Measurements from ENCODE around the gene TALDO1. TPM values are rescaled to one million over a fixed set of nuclear protein-coding genes. Genes with fewer than 3 reads are reported as not detected.

Gene TALDO1
- total and polyA plus RNA-seq, 2 donors (not counting 3 experiments of a cell fraction or from before 2014, with no cell fraction given) = 211 to 294 TPM

DNA sequence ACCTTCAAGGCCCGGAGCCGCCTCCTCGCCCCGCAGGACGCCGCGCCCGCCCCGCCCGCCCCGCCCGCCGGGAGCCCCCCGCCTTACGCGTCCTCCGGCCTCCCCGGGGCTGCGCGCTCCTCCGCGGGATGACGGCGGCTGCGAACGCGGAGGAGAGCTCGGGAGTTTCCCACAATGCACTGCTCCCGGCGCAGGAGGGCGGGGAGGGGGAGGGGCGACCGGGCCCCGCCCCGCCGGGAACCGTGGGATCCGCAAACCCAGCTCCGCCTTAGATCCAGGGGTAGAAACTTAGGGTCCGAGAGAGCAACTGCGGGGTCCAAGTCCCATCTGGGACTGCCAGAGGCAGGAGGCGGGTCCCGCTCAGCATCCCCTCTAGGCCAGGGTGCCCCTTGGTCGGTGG, 42.7 kb downstream of the TALDO1 start, which contains the start of gene CEND1:
Gene CEND1, minus strand, starts transcription at position 148 of the 400 bp plus-strand sequence. CDS start 1,514 bp downstream, outside the sequence.
- FAIRE-seq = peak; percentile 61
- H2AFZ ChIP-seq (ENCODE audit: low read depth, low read length) = no peak within 1 kb of the TSS
- H3K36me3 ChIP-seq (ENCODE audit: control insufficient read depth in 2 of 2, extremely low read depth in 1 of 2, insufficient read depth in 2 of 2, low read length in 2 of 2) = no peaks in the 10 kb centered on the region
- no peaks in the 10 kb centered on the region for H3K9me1 ChIP-seq (replicated peaks; ENCODE audit: control insufficient read depth, extremely low read depth, insufficient read depth, low read length)
- H3K79me2 ChIP-seq (ENCODE audit: control insufficient read depth, insufficient read depth, low read length) = no peaks in the 10 kb centered on the region
- H4K20me1 ChIP-seq (replicated peaks; ENCODE audit: control insufficient read depth, extremely low read depth, insufficient read depth, low read length) = no peaks in the 10 kb centered on the region
- no peak for DNase-seq (ENCODE audit: low read depth, low spot score)
- H3K4me2 ChIP-seq (ENCODE audit: insufficient read depth, low read length) = no peak within 1 kb of the TSS
- no peaks in the 10 kb centered on the region for H3K9me3 ChIP-seq (replicated peaks; ENCODE audit: control insufficient read depth, insufficient read depth, low read length)
- TF ChIP-seq POLR2AphosphoS5 (IDR thresholded peaks at IDR 0.05; ENCODE audit: insufficient read depth, low read depth, low read length) = peak; percentile 46
- TF ChIP-seq FOS (IDR thresholded peaks at IDR 0.05; ENCODE audit: borderline replicate concordance, insufficient read depth, low read length) = no peak
- BruUV-seq (replicated peaks) = no TSS peak
- intact Hi-C loops (cut with micrococcal nuclease) = no loop called here
- H3K4me1 ChIP-seq (ENCODE audit: control insufficient read depth, extremely low read depth, insufficient read depth, low read length) = no peaks in the 10 kb centered on the region
- no peaks in the 10 kb centered on the region for H3K27me3 ChIP-seq (ENCODE audit: control insufficient read depth in 2 of 2, insufficient read depth in 2 of 2, low read length in 2 of 2)
- no peak within 1 kb of the TSS for H3K27ac ChIP-seq (ENCODE audit: insufficient read depth, low read depth, low read length)
- CTCF ChIA-PET = interaction anchor here (1.0 to 1.5 kb wide), 2 partner anchors 13 to 62 kb away, joined by 4 read pairs; partner anchors contain the start of gene GATD1
- no peak within 1 kb of the TSS for H3K9ac ChIP-seq (replicated peaks; ENCODE audit: extremely low read depth, insufficient read depth, low read length)
- H3K4me3 ChIP-seq (replicated peaks in 1 of 3; ENCODE audit: insufficient read depth in 1 of 3, low read depth in 1 of 3, low read length in 3 of 3) = no peak within 1 kb of the TSS
- dilution Hi-C loops (cut with MboI; ENCODE audit: extremely low pct_ligation_motif_present, low sequenced_read_pairs) = no loop called here
- POLR2A ChIA-PET = interaction anchor here (0.6 kb wide), 1 partner anchor 29 kb away, joined by 3 read pairs; the partner anchor contains the start of gene PNPLA2

DNA sequence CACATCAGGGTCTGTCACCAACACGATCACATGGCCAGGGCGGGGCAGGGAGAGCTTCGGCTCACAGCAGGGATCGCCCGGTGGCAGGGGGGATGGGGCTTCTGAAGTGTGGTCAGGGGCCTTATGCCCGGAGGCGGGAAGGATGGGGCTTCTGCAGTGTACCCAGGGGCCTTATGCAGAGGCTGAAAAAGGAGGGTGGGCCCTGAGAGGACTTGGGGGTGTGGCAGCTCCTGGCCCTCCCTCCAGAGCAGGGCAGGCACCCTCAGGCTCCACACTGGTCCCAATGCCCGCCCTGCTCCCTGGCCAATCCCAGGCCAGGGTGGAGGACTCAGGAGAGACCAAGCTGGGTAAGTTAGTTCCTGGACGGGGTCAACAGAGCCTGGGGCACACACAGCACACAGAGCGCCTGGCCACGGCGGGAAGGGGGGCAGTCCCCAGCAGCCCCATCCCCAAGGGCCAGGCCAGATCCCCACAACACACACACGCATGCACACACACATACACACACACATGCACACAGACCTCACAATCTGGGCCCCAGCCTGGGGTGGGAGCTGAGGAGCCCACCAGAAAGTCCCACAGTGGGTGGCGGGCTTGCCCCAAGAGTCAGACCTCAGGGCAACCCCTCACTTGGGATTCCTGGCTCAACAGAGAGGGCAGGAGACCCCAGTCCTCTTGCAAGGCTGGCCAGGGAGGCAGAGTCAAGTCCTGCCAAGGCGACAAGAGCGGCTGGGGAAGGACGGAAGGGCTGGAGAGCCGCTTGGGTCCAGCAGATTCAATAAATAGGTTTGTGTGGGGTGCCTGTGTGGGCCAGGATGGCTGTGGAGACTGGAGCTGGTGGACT, 43.7 kb downstream of the TALDO1 start:
- Histone ChIP-seq H3K4me2 (ENCODE audit: insufficient read depth, low read length) (no peak overlapping the region), H3K4me3 (replicated peaks in 1 of 3; ENCODE audit: insufficient read depth in 1 of 3, low read depth in 1 of 3, low read length in 3 of 3) (no peak overlapping the region), H3K27ac (ENCODE audit: insufficient read depth, low read depth, low read length) (no peak overlapping the region), H3K27me3 (ENCODE audit: control insufficient read depth in 2 of 2, insufficient read depth in 2 of 2, low read length in 2 of 2) (no peaks in the 10 kb centered on the region), H2AFZ (ENCODE audit: low read depth, low read length) (no peak overlapping the region), H4K20me1 (replicated peaks; ENCODE audit: control insufficient read depth, extremely low read depth, insufficient read depth, low read length) (no peaks in the 10 kb centered on the region), H3K36me3 (ENCODE audit: control insufficient read depth in 2 of 2, extremely low read depth in 1 of 2, insufficient read depth in 2 of 2, low read length in 2 of 2) (no peaks in the 10 kb centered on the region), H3K79me2 (ENCODE audit: control insufficient read depth, insufficient read depth, low read length) (peaks cover 5% of the 10 kb centered on the region), H3K9me1 (replicated peaks; ENCODE audit: control insufficient read depth, extremely low read depth, insufficient read depth, low read length) (no peaks in the 10 kb centered on the region), H3K4me1 (ENCODE audit: control insufficient read depth, extremely low read depth, insufficient read depth, low read length) (peaks cover 4% of the 10 kb centered on the region), H3K9me3 (replicated peaks; ENCODE audit: control insufficient read depth, insufficient read depth, low read length) (no peaks in the 10 kb centered on the region), H3K9ac (replicated peaks; ENCODE audit: extremely low read depth, insufficient read depth, low read length) (no peak overlapping the region)
- TF ChIP-seq, protein P1, sequence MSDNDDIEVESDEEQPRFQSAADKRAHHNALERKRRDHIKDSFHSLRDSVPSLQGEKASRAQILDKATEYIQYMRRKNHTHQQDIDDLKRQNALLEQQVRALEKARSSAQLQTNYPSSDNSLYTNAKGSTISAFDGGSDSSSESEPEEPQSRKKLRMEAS (IDR thresholded peaks at IDR 0.05; ENCODE audit: insufficient read depth, insufficient read length) = no peak
- TF ChIP-seq MYC (IDR thresholded peaks at IDR 0.05; ENCODE audit: low read depth, low read length) = no peak
- TF ChIP-seq JUN (IDR thresholded peaks at IDR 0.05; ENCODE audit: borderline replicate concordance, insufficient read depth, insufficient read length, low read depth) = no peak
- no peak for DNase-seq (ENCODE audit: low read depth, low spot score)
- dilution Hi-C loops (cut with MboI; ENCODE audit: extremely low pct_ligation_motif_present, low sequenced_read_pairs) = no loop called here
- CTCF ChIA-PET = no interaction called here
- TSS peak; percentile 25 for BruUV-seq (replicated peaks)
- intact Hi-C loops (cut with micrococcal nuclease) = no loop called here
- FAIRE-seq = no peak
- POLR2A ChIA-PET = no interaction called here

Data from endothelial cell of umbilical vein (primary cell).